ENCODE measurements around the gene PHACTR4. TPM values are rescaled to one million over a fixed set of nuclear protein-coding genes. Genes with fewer than 3 reads are reported as not detected.
A peak's percentile ranks its signal among the peaks of the same experiment; 100 is the strongest.

The PHACTR4 gene
- total and polyA plus RNA-seq, 9 of the 15 experiments (the other 6 are each of a cell fraction or from before 2014, with no cell fraction given) = 6.4 to 43.6 (median 14.2) TPM

DNA sequence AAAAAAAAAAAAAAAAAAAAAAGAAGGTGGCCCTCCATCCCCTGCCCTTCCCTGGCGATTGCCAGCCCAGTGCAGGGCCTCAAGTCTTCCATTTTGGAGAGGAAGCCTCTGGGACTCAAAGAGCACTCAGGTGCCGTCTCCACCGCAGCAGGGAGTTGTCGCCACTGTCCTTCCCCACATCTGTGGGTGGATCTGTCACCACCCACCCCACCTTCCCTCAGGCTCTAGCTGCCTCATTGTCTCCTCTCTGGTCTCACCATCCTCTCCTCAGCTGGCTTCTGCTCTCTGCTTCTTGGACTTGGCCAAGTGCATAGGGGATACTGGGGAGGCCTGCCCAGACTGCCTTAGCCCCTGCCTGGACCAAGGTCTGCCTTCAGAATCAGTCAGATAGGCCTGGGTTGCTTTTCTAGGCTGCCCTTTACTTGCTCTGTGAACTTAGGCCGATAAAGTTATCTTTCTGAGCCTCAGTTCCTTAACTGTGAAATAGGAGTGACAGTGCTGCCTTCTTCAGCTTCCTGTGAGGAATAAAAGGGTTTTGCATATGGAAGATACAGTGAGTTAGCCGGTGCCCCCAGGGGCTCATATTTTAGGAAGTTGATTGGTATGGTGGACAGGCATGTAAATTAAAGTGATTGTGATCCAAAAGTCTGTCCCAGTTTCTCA is 152.1 kb downstream of the PHACTR4 start (continued):
- TF ChIP-seq PHB2 (IDR thresholded peaks at IDR 0.05; ENCODE audit: low read depth) (no peak), FUS (optimal IDR thresholded peaks at IDR 0.05; ENCODE audit: low read depth, low read length) (no peak), FOXJ2 (tag; IDR thresholded peaks at IDR 0.05) (no peak), ZNF324 (CRISPR knock-in tag; IDR thresholded peaks at IDR 0.05) (no peak), CTBP1 (IDR thresholded peaks at IDR 0.05; ENCODE audit: borderline replicate concordance) (0 out of 2 replicates have a peak, but pooled peaks have one; percentile 40), EGR1 (conservative IDR thresholded peaks at IDR 0.05) (peak; percentile 71), KDM2B (CRISPR knock-in tag; IDR thresholded peaks at IDR 0.05) (no peak), DACH1 (IDR thresholded peaks at IDR 0.05; ENCODE audit: partially characterized antibody) (no peak), PTRF (tag; IDR thresholded peaks at IDR 0.05) (no peak), TBP (optimal IDR thresholded peaks at IDR 0.05; ENCODE audit: low read depth, low read length) (no peak), EP400 (IDR thresholded peaks at IDR 0.05) (no peak), LEF1 (IDR thresholded peaks at IDR 0.05) (no peak), HNRNPUL1 (IDR thresholded peaks at IDR 0.05; ENCODE audit: low read length) (no peak), ZNF717 (CRISPR knock-in tag; IDR thresholded peaks at IDR 0.05) (no peak), MEIS2 (IDR thresholded peaks at IDR 0.05; ENCODE audit: partially characterized antibody) (peak; percentile 60), POU5F1 (IDR thresholded peaks at IDR 0.05; ENCODE audit: borderline replicate concordance, low read depth, low read length, partially characterized antibody) (no peak)
- TF ChIP-seq, protein P1, sequence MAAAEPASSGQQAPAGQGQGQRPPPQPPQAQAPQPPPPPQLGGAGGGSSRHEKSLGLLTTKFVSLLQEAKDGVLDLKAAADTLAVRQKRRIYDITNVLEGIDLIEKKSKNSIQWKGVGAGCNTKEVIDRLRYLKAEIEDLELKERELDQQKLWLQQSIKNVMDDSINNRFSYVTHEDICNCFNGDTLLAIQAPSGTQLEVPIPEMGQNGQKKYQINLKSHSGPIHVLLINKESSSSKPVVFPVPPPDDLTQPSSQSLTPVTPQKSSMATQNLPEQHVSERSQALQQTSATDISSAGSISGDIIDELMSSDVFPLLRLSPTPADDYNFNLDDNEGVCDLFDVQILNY (CRISPR knock-in tag; IDR thresholded peaks at IDR 0.05) = no peak
- TF ChIP-seq, protein P2, sequence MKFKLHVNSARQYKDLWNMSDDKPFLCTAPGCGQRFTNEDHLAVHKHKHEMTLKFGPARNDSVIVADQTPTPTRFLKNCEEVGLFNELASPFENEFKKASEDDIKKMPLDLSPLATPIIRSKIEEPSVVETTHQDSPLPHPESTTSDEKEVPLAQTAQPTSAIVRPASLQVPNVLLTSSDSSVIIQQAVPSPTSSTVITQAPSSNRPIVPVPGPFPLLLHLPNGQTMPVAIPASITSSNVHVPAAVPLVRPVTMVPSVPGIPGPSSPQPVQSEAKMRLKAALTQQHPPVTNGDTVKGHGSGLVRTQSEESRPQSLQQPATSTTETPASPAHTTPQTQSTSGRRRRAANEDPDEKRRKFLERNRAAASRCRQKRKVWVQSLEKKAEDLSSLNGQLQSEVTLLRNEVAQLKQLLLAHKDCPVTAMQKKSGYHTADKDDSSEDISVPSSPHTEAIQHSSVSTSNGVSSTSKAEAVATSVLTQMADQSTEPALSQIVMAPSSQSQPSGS (CRISPR knock-in tag; IDR thresholded peaks at IDR 0.05) = no peak
- TF ChIP-seq, protein P3, sequence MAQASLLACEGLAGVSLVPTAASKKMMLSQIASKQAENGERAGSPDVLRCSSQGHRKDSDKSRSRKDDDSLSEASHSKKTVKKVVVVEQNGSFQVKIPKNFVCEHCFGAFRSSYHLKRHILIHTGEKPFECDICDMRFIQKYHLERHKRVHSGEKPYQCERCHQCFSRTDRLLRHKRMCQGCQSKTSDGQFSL (CRISPR knock-in tag; IDR thresholded peaks at IDR 0.05) = no peak
- TF ChIP-seq, protein P3 (tag; IDR thresholded peaks at IDR 0.05) = no peak
- TF ChIP-seq, protein P4, sequence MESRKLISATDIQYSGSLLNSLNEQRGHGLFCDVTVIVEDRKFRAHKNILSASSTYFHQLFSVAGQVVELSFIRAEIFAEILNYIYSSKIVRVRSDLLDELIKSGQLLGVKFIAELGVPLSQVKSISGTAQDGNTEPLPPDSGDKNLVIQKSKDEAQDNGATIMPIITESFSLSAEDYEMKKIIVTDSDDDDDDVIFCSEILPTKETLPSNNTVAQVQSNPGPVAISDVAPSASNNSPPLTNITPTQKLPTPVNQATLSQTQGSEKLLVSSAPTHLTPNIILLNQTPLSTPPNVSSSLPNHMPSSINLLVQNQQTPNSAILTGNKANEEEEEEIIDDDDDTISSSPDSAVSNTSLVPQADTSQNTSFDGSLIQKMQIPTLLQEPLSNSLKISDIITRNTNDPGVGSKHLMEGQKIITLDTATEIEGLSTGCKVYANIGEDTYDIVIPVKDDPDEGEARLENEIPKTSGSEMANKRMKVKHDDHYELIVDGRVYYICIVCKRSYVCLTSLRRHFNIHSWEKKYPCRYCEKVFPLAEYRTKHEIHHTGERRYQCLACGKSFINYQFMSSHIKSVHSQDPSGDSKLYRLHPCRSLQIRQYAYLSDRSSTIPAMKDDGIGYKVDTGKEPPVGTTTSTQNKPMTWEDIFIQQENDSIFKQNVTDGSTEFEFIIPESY (CRISPR knock-in tag; IDR thresholded peaks at IDR 0.05) = 0 out of 2 replicates have a peak, but pooled peaks have one; percentile 4
- TF ChIP-seq, protein P5, sequence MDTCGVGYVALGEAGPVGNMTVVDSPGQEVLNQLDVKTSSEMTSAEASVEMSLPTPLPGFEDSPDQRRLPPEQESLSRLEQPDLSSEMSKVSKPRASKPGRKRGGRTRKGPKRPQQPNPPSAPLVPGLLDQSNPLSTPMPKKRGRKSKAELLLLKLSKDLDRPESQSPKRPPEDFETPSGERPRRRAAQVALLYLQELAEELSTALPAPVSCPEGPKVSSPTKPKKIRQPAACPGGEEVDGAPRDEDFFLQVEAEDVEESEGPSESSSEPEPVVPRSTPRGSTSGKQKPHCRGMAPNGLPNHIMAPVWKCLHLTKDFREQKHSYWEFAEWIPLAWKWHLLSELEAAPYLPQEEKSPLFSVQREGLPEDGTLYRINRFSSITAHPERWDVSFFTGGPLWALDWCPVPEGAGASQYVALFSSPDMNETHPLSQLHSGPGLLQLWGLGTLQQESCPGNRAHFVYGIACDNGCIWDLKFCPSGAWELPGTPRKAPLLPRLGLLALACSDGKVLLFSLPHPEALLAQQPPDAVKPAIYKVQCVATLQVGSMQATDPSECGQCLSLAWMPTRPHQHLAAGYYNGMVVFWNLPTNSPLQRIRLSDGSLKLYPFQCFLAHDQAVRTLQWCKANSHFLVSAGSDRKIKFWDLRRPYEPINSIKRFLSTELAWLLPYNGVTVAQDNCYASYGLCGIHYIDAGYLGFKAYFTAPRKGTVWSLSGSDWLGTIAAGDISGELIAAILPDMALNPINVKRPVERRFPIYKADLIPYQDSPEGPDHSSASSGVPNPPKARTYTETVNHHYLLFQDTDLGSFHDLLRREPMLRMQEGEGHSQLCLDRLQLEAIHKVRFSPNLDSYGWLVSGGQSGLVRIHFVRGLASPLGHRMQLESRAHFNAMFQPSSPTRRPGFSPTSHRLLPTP (IDR thresholded peaks at IDR 0.05; ENCODE audit: borderline replicate concordance, extremely low read depth, insufficient read length) = no peak

Data from K562 (cell line).